GM18909 (cell line): ENCODE measurements around the gene SALL3.

ENCODE experiments used
- ATAC-seq: cut with Tn5 transposase; IDR thresholded peaks from one replicate; pipeline ENCODE4 v1.9.1; 2021; ENCODE audit warnings: mild to moderate bottlenecking; ENCODE audit not compliant: unreplicated experiment, poor library complexity

Gene SALL3

DNA sequence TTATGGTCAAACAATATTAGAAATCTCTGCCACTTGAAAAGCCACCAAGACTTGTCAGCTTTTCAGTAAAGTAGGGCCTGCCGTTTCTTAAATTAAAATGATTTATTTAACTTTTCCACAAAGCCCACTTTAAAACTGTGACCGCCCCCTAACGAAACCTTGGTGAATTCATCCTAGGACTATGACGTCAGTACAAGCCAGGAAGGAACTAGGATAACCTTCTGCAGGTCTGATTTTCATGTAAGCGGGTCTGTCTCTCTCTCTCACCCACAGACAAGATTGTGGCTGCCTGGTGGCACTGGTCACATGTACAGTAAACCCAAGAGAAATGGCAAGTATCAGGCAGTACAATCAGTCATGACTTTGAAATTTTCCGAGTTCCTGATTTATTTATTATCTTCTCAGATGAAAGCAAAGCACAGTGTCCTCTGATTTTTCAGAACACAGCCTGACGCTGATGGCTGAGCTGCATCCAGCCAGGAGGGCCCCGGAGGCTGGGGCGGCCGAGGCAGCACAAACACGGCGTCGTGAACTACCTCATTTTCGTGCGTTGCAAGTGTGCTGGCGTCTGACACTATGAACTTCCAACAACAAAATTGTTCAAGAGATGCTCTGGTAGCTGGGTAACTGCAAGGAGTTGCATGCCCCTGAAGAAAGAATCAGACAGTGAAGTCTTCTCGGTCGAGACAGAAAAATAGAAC, 18.9 kb downstream of the SALL3 start:
- no peak for ATAC-seq

DNA sequence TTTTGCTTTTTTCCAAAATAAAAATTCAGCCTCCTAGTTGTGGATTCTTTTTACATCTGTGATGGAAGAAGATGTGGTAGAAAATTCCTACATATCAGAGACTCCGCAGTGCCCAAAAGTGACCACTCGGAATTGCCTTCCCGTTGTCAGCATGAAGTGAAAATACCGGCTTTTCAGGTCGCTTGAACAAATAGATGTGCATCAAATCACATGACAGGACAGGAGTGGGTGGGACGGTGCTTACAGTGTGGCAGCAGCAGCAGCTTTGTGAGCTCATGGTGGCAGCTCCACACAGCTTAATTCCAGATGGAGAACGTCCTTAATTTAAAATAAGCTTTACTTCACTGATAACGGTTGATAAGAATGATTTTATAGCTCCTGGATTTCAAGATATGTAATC, 20.3 kb downstream of the SALL3 start:
- ATAC-seq = no peak

DNA sequence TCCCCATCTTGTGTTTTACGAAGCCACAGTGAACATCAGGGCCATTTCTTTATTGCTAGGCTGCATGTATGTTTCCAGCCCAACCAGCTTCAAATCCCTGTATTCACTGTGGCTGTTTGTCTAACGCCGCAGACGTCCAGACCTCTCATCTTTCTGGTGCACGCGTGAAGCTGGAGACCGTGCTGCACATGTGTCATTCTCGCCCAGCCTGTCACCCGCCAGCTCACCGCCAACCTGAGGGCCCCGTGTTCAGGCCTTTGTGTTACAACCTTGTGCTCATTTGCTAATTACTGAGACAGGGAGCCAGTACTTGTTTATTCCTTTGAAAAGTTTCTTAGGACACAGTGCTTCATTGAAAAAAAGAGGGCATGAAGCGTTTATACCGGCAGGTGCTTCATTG, 21.4 kb downstream of the SALL3 start:
- ATAC-seq = no peak

DNA sequence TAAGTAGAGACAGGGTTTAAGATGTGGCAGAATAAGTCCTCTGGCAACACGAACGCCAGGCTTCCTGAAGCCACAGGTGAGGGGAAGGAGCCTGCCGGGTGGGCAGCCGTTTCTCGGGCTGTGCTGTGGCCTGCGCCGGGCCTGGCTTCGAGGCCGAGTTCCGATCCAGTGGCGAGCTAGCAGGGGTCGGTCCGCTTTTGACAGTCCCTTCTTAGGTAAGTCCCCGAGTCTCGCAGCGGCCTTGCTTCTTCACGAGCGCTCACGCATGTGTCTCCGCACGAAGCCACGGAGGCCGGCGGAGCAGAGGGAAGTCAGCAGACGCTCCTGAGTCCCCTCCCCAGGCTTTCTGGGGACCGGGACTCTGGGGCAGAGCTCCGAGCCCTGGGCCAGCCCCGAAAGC, 26.0 kb downstream of the SALL3 start:
- ATAC-seq = no peak

DNA sequence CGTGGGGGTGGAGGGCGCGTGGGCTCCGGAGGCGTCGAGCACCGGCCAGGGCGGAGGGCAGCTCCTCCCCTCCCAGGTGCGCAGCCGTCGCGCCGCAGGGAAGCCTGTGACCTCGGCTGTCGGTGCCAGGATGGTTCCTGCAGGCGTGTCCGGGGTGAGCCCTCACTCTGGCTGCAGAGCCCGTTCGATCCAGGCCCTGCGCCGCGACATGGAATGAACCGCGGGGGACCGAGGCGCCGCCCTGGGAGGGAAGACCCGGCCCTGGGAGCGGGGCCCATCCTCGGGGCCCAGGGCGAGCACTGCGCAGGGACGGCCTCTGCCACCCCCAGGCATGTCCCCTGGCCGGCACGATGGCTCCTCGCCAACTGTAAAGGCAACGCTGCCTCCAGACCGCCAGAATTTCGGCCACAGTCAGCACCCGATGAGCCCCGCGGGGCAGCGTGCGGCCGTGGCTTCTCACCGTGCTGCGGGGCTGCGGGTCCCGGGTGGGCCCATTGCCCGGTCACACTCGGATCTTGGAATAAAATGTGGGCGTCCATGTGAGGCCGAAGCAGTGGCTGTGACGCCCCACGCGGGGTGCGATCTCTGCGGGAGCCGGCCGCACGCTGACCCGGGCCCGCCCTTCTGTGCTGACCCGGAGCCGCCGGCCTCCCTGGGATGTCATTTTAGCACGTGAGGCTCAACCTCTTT, 26.6 kb downstream of the SALL3 start:
- ATAC-seq = no peak

DNA sequence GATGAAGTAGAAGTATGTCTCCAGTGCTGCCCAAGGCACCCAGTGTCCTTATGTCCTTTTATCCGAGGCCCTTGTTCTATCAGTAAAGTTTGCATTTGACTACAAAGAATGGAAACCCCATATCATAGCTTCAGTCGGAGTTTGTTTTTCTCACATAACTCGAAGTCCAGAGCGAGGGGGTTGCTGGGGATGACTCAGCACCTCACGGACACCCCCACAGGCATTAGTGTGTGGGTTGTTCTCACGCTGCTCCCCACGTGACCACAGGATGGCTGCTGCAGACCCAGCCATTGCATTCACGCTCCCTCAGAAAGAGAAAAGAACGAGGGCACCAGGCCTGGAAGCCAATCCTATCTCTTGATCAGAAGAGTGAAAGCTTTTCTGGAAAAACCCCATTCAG, 27.8 kb downstream of the SALL3 start:
- ATAC-seq = no peak

DNA sequence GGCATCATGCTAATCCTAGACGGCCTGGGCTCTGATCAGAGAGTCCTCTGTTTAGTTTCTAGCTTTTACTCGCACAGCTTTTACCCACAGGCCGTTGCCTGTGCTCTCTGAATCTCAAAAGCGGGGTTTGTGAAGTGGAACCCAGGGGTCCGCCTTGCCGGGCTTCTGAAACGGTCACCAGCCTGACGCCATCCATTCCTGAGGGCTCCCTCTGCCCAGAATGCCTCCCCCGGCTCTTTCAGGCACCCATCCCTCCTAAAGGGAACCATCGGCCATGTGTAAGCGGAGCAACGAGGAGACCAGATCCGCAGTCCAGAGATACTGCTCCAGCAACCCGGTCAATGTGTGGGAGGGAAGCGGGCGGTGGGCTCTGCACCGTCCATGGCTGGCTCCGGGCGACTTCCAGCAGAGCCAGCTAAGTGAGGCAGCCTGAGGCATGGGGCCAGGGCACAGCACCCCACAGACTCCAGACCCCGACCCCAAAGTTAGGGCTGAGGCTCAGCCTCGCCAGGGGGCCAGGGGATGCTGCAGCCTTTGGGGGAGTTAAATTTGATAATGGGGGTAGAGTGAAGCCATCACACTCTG, 28.8 kb downstream of the SALL3 start:
- no peak for ATAC-seq

DNA sequence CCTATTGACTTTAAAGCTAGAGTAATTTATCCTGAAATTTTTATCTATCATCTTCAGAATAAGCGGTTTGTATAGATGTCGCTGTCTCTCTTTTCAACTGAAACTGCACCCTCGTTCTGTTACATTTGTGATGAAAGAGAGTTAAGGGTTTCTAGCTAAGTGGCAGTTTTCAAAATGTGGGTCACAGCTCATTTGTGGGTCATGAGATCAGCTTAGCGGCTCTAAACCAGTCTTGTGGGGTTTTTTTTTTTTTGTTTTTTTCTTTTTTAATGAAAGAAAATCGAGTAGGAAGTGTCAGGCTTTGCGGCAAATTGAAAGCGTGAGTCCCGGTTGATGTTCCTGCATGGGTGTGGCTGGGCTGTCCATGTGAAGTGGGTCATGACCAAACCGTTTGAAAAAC, 31.2 kb downstream of the SALL3 start:
- no peak for ATAC-seq

DNA sequence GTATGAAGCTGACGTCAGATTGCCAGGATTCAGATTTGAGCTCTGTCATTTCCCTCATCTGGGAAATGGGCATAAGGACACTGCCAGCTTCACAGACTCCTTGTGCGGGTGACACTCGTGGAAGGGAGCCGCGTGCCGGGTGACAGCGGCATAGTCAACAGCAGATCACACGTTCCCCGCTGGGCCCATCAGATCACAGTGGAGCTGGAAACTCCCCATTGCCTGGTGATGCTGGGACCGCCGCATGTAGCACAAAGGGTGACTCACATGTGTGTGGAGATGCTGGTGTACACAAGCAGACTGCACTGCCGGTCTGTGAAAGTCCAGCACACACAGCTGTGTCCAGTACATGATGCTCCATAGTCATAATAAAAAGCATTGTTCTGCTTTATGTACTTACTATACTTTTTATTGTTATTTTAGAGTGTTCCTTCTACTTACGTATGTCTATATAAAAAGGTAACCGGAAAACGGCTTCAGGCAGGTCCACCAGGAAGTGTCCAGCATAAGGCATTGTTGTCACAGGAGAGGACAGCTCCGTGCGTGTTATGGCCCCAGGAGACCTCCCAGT, 31.8 kb downstream of the SALL3 start:
- ATAC-seq = no peak

DNA sequence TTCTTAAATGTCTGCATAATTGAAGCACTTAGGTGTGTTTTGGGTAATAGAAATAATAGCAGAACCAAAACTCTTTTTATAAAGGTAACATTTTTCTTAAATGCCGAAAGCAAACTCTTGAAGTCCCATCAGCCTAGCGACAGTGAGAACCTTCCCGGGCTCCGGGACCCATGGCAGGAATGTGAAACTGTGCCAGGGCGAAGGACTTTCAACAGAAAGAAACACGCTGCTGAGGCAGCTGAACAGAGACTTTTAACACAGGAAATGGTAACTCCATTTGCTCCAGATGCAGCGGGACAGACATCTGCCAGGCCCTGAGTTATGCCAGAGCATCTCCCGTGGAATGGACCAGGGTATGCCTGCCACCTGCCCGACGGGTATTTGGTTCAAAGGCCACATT, 34.3 kb downstream of the SALL3 start:
- ATAC-seq = no peak

DNA sequence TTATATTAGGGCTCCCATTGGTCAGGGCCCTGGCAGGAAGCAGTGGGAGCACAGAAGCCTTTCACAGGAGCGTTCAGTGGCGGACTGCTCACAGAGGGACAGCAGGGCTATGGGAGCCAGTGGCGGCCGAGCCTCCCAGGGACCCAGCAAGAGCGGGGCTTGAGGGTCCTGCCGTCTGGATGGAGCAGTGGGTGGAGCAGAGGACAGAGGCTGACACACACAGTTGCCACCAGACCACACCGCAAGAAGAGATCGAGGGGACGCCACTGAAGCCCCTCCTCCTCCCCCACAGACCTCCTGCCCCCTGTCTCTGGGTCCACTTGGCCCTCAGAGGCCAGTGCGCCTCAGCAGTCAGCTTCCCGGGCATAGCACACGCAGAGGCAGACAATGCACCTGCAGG, 39.3 kb downstream of the SALL3 start:
- no peak for ATAC-seq

DNA sequence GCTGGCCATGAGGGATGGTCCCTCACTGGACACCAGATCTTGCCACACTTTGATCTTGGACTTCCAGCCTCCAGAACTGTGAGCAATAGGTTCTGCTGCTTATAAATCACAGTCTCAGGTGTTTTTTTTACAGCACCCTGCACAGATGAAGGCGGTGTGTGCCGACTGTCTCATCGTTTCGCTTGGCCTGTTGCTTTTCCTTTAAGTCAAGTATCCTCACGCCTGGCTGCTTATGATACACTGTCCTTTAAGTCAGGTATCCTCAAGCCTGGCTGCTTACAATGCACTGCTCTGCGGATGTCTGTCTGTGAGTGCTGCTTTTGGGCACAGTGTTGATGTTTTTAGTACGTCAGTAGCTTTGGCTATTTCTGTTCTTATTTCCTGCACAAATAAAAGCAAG, 40.3 kb downstream of the SALL3 start:
- ATAC-seq = no peak

DNA sequence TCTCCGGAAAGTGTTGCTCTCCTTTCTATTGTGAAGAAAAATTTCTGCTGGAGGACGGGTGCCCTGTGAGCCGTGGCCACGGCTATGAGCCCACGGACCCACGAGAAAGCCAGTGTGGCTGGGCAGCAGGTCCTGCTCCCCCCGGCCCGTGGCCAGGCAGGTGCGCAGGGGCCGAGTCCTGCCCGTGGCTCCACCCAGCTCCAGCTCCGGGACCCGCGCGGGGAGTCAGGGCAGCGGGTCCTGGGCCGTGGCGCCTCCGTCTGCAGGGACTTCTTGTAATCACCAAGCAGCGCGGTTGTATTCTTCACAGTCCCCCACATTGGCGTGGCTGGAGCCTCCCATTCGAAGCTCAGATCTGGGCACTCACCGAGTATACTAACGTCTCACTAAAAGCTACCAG, 43.0 kb downstream of the SALL3 start:
- ATAC-seq = no peak

DNA sequence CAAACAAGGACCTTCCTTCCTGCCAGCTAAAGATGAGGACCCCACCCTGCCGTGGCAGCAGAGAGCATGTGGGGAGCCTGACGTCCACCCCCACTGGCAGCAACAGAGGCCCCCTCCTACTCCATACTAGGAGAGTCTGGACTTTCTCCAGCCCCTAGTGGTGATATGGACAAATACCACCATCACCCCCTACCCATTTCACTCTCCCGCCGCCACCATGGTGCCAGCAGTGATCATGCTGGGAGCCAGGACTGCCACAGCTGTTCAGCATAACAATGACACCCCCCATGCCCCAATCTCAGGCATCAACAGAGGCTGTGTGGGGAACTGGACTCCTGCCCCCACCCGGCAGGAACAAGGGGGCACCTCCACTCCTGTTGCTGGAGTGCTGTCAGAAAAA, 46.9 kb downstream of the SALL3 start:
- no peak for ATAC-seq

DNA sequence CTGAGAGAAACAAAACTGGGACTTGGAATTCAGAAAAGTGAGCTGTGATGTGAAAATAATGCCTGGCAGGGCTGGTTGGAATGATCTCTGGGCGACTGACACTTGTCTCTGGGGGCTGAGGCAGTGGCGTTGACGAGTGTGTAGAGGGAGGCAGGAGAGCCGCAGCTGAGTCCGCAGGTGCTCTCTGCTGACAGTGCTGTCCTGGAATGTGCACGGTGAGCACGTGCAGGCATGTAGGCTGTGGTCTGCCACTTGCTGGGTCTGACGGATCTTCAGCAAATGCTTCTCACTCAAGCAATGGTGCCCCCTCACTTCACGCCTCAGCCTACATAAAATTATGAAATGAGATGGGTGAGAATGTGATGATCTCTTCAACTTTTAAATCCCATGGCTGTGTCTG, 51.1 kb downstream of the SALL3 start:
- ATAC-seq = no peak

DNA sequence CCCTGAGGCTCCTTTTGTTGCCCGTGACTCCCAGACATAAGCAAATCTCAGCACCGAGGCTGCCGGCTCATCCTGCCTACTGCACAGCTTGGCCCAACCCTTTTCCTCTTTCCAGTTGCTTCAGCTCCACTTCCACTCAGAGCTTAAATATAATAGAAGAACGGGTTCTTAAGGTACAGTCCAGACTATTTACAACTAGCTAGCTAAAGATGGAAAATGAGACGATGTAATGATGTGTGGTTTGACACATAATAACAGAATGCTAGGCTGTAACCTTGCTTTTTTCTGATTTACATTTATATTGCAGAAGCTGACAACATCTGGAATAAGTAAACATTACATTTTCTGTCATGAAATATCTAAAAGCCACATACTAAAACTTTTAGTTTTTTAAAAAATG, 62.7 kb downstream of the SALL3 start:
- ATAC-seq = no peak

DNA sequence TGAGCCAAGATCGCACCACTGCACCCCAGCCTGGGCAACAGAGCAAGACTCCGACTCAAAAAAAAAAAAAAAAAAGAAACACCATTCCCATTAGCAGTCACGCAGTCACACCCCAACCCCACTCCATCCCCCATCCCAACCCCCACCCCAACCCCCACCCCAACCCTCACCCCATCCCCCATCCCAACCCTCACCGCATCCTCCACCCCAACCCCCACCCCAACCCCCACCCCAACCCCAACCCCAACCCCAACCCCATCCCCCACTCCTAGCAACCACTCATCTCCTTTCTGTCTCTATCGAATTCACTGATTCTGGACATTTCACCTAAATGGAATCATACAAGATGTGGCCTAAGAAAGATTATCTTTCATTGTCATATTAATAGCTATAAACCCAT, 63.7 kb downstream of the SALL3 start:
- no peak for ATAC-seq

DNA sequence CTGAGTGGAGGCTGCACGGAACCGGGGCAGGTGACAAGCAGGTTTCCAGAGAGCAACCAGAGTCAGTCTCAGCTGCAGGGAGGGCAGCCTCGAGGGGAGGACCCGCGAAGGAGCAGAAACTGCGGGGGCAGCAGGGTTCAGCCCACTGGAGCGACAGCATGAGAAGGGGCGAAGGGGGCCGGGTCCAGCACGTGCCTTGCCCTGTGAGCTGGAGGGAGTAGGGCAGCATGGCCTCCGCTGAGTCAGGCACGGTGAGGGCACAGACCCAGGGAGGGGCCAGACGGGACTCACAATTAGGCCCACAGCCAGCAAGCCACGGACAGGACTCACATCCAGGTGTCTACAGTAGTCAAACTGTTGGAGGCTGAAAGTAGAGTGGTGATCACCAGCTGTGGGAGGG, 66.9 kb downstream of the SALL3 start:
- no peak for ATAC-seq

DNA sequence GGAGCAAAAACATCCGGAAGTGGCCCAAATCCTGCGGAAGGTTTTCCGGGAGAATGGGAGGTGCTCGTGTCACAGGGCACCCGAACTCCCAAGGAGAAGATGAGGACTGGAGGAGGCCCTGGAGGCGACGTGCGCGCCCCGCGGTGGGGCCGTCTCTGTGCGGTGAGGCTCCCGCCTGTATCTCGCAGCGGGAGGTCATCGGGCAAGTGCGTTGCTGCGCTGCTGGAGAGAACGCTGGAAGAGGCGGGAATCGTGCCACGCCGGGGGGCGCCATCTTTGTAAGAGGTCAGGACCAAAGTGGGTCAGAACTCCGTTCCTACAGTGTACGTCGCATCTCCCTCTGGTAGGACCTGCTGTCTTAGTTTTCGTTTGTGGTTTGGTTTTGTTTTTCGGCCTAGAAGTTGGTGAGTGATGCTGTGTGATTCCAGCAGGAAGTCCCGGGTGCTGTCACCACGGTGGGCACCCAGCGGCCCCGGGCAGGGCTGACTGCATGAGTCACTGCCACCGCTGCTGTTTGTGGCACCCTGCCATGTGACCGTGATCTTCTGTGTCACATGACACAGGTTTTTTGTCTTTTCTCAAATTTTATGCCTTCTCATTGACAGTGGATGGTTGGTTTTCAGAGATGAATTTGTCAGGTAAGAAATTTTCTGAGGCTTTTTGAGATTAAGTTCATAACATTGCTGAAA, 68.1 kb downstream of the SALL3 start:
- ATAC-seq = no peak

DNA sequence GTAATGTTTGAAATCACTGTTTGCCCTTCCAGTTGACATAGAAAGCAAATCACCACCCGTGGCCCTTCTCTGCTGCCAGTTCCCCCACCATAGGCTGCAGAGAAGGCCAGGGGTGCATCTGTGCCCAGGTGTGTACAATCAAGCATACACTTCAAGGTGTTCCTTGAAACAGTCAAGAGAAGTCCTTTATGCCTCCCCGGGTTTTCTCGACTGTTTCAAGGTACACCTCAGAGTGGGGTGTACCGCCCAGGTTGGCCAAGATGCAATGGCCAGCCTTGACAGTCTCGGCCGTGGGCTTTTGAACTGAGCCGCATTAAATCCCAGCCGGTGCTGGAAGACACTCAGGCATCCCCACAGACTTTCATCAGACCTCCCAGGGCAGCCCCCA, 68.6 kb downstream of the SALL3 start:
- no peak for ATAC-seq

DNA sequence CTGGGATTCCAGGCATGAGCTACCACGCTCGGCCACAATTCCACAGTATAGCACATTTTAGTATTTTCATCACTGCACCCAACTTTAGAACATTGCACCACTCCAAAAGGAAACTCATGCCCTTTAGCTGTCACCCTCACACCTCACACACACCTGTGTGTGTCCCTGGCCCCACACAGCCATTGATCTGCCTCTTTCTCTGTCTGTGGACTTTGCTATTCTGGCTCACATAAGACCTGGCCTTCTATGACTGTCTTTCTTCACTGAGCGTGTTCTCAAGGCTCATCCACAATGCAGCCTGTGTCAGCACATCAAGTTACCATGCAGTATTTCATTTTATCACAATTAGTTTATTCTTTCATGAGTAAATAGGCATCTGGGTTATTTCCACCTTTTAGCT, 69.9 kb downstream of the SALL3 start:
- ATAC-seq = no peak
